AG04450 (cell line): ENCODE measurements around the gene FGF6. TPM values are rescaled to one million over a fixed set of nuclear protein-coding genes. Genes with fewer than 3 reads are reported as not detected.

Experiments used
- CTCF ChIA-PET: fragments of 300-600, 350-600 bp; formaldehyde crosslinking; extraction: SDS; loops from one replicate; lab custom pipeline; 2022; ENCODE audit warnings: antibody characterized with exemption, inconsistent platforms; lab: Charles Lee
- POLR2A ChIA-PET: fragments of 350-600 bp; formaldehyde crosslinking; extraction: SDS; loops from one replicate; lab custom pipeline; 2021; ENCODE audit warnings: antibody characterized with exemption, inconsistent platforms; lab: Yijun Ruan, JAX
- DNase-seq: peaks from one replicate; pipeline ENCODE4 v3.0.0-alpha.2; 2011; ENCODE audit warnings: low read depth, low spot score
- H3K27ac ChIP-seq: one replicate; pipeline ENCODE4 v1.5.1; 2012; ENCODE audit warnings: low read depth, low read length, control low read depth
- H3K27me3 ChIP-seq: one replicate; pipeline ENCODE4 v1.6.0; 2012; ENCODE audit warnings: low read length; ENCODE audit not compliant: control insufficient read depth, insufficient read depth
- H3K4me3 ChIP-seq: 2 replicates; pipeline ENCODE4 v1.5.1; 2011; ENCODE audit warnings: mild to moderate bottlenecking, low read depth, low read length, control low read depth
- H3K9me3 ChIP-seq: 2 replicates; pipeline ENCODE4 v1.5.1; 2012; ENCODE audit warnings: low read length; ENCODE audit not compliant: control insufficient read depth, insufficient read depth
- polyA plus RNA-seq: library from polyadenylated mRNA; depleted of rRNA; stranded (reverse); fragments of >200 nt; gene quantifications from 2 replicates; pipeline ENCODE4 v1.2.3, GENCODE V29; 2011
- TF ChIP-seq, protein P1 (sequence below): IDR thresholded peaks from 2 replicates; pipeline ENCODE4 v1.5.1; 2011; ENCODE audit warnings: low read depth, low read length, control low read depth, inconsistent platforms

The FGF6 gene
- polyA plus RNA-seq, 1 experiment, result not detected

DNA sequence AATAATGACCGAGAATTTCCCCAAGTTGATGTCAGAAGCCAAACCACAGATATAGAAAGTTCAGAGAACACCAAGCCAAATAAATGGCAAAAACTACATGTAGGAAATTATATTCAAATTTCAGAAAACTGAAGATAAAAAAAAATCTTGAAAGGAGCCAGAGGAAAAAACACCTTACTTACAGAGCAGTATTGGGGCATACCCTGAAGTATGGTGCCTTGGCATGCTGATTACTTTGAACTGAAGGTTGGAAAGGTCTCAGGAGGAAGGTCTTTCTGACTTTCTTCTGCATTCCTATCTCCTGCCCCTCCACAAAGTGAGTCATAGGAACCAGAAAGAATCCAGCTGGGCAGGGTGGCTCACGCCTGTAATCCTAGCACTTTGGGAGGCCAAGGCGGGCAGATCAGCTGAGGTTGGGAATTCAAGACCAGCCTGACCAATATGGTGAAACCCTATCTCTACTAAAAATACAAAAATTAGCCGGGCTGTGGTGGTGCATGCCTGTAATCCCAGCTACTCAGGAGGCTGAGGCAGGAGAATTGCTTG, 8.8 kb upstream of the FGF6 start:
- Histone ChIP-seq H3K4me3 (no peak overlapping the region), H3K27ac (no peak overlapping the region), H3K9me3 (no peaks in the 10 kb centered on the region), H3K27me3 (peaks cover 7% of the 10 kb centered on the region)
- TF ChIP-seq, protein P1, sequence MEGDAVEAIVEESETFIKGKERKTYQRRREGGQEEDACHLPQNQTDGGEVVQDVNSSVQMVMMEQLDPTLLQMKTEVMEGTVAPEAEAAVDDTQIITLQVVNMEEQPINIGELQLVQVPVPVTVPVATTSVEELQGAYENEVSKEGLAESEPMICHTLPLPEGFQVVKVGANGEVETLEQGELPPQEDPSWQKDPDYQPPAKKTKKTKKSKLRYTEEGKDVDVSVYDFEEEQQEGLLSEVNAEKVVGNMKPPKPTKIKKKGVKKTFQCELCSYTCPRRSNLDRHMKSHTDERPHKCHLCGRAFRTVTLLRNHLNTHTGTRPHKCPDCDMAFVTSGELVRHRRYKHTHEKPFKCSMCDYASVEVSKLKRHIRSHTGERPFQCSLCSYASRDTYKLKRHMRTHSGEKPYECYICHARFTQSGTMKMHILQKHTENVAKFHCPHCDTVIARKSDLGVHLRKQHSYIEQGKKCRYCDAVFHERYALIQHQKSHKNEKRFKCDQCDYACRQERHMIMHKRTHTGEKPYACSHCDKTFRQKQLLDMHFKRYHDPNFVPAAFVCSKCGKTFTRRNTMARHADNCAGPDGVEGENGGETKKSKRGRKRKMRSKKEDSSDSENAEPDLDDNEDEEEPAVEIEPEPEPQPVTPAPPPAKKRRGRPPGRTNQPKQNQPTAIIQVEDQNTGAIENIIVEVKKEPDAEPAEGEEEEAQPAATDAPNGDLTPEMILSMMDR, result no peak
- DNase-seq, result no peak
- ChIA-PET CTCF (no interaction called here), POLR2A (no interaction called here)

GRCh38 chr12:4451694-4452093, 6.1 kb upstream of the FGF6 start:
- Histone ChIP-seq H3K27ac (no peak overlapping the region), H3K27me3 (peaks cover 7% of the 10 kb centered on the region), H3K9me3 (no peaks in the 10 kb centered on the region), H3K4me3 (no peak overlapping the region)
- ChIA-PET POLR2A (no interaction called here), CTCF (no interaction called here)
- no peak for DNase-seq
- TF ChIP-seq, protein P1, result no peak

- H3K9me3 ChIP-seq, result no peaks in the 10 kb centered on the region
- no peak overlapping the region for H3K27ac ChIP-seq
- DNase-seq, result no peak
- peaks cover 7% of the 10 kb centered on the region for H3K27me3 ChIP-seq
- CTCF ChIA-PET, result no interaction called here
- no peak overlapping the region for H3K4me3 ChIP-seq
- TF ChIP-seq, protein P1, result no peak
- POLR2A ChIA-PET, result no interaction called here
These were observed 5.0 kb upstream of the FGF6 start for GRCh38 chr12:4450551-4451112.

DNA sequence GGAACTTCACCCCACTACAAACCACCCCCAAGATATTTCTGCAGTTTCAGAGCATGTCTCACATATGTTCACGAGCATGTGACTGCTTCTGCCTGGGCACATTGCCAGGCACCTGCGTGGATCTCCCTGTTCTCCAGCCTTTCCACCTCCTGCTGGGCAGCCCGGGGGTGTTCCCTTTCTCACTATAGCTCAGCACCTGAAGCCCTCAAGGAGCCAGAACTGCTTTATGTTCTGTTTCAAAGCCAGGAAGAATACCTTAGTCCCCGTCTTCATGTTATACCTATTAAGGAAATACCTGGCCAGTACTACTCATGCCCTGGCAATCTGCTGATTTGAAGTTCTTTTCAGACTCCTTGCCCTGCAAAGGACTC, 4.2 kb upstream of the FGF6 start:
- TF ChIP-seq, protein P1, result no peak
- H3K27ac ChIP-seq, result no peak overlapping the region
- no peak for DNase-seq
- ChIA-PET POLR2A (no interaction called here), CTCF (no interaction called here)
- H3K4me3 ChIP-seq, result no peak overlapping the region
- no peaks in the 10 kb centered on the region; the same call in 1 of the 2 replicates for H3K9me3 ChIP-seq
- H3K27me3 ChIP-seq, result peaks cover 13% of the 10 kb centered on the region

- DNase-seq, result no peak
- POLR2A ChIA-PET, result no interaction called here
- CTCF ChIA-PET, result no interaction called here
These were observed 3.6 kb upstream of the FGF6 start for GRCh38 chr12:4448943-4449850.

More at GRCh38 chr12:4448943-4449850, 3.6 kb upstream of the FGF6 start:
- TF ChIP-seq, protein P1, result no peak
- Histone ChIP-seq H3K27ac (no peak overlapping the region), H3K4me3 (no peak overlapping the region), H3K27me3 (peaks cover 13% of the 10 kb centered on the region), H3K9me3 (no peaks in the 10 kb centered on the region; the same call in 1 of the 2 replicates)
